Lower leg skin (tissue), 4 donors: ENCODE results near the gene TUBB1. TPM values are rescaled to one million over a fixed set of nuclear protein-coding genes. Genes with fewer than 3 reads are reported as not detected.
"Not testable (repeated sequence)": the region's sequence is repeated elsewhere in the genome, so short reads cannot be mapped to it uniquely, and the experiment has no call there.

Experiments
- DNase-seq, 2 donors: peaks; one replicate each; pipeline ENCODE4 v3.0.0-alpha.2; 2019; ENCODE audit warnings: low spot score in 2 of 2
- H3K4me3 ChIP-seq: fragments of 200-600 bp; sonication (generic); 2 replicates; pipeline ENCODE4 v1.5.1; 2017; ENCODE audit warnings: mild to moderate bottlenecking, low read depth; ENCODE audit not compliant: poor library complexity, severe bottlenecking
- CTCF ChIP-seq, 3 donors: fragments of 450-650 bp; IDR thresholded peaks; one replicate each; pipeline ENCODE4 v1.5.1; 2016; ENCODE audit warnings: antibody characterized with exemption in 3 of 3, mild to moderate bottlenecking in 3 of 3, moderate library complexity in 2 of 3
- POLR2A ChIP-seq, 2 donors: fragments of 450-650 bp; IDR thresholded peaks; one replicate each; pipeline ENCODE4 v1.6.1; 2016 to 2017; ENCODE audit warnings: antibody characterized with exemption in 2 of 2, mild to moderate bottlenecking in 1 of 2, moderate library complexity in 1 of 2
- WGBS, 2 donors: methylation state at CpG; one replicate each; pipeline ENCODE4 v1.1.5; 2018; 5-methylcytosine and 5-hydroxymethylcytosine counted together
- intact Hi-C: fragments of 100-400 bp; cut with DNase I; formaldehyde crosslinking; loops from one replicate; pipeline ENCODE4 v1.15.0; 2023; ENCODE audit warnings: low total_unique reads
- total RNA-seq, 4 donors: library from RNA; depleted of rRNA; stranded (reverse); fragments of >200 nt; gene quantifications; one replicate each; pipeline ENCODE4 v1.1.0, GENCODE V29; 2016

Gene TUBB1
- total RNA-seq, 4 donors from 2014 or later: 0.04 TPM; not detected in 3

- intact Hi-C loops: no loop called here
- no peak for TF ChIP-seq POLR2A (IDR thresholded peaks at IDR 0.05)
- no peak for TF ChIP-seq CTCF (IDR thresholded peaks at IDR 0.05)
- DNase-seq: peak in 1 of 2 donors; percentile 85
- no peak overlapping the region for H3K4me3 ChIP-seq
- WGBS, 2 donors: 42 to 53% methylated on average over 8 of the region's 8 CpGs
These were observed 8.8 kb upstream of the TUBB1 start for GRCh38 chr20:59010321-59010994.

- no peak overlapping the region for H3K4me3 ChIP-seq
- TF ChIP-seq POLR2A (IDR thresholded peaks at IDR 0.05): no peak
- no peak for TF ChIP-seq CTCF (IDR thresholded peaks at IDR 0.05)
- 27 to 36% methylated on average over 17 of the region's 17 CpGs for WGBS, 2 donors
- DNase-seq: peak in 1 of 2 donors; percentile 88
- intact Hi-C loops: no loop called here
These were observed 8.0 kb upstream of the TUBB1 start for GRCh38 chr20:59010995-59011873.

- intact Hi-C loops, DNase-seq, H3K4me3 ChIP-seq: not testable (repeated sequence)
- 88 to 92% methylated on average over 3 of the region's 3 CpGs for WGBS, 2 donors
These were observed 7.4 kb upstream of the TUBB1 start for GRCh38 chr20:59011874-59012157.

- TF ChIP-seq CTCF (IDR thresholded peaks at IDR 0.05) (no peak), POLR2A (IDR thresholded peaks at IDR 0.05) (no peak)
- 89 to 91% methylated on average over 17 of the region's 17 CpGs for WGBS, 2 donors
- no peak overlapping the region for H3K4me3 ChIP-seq
- peak in 1 of 2 donors; percentile 75 for DNase-seq
- intact Hi-C loops: no loop called here
These were observed 5.9 kb upstream of the TUBB1 start for GRCh38 chr20:59013031-59013951.

- no peak for DNase-seq
- intact Hi-C loops: no loop called here
- WGBS, 2 donors: 65 to 71% methylated on average over 13 of the region's 13 CpGs
- no peak overlapping the region for H3K4me3 ChIP-seq
- no peak for TF ChIP-seq POLR2A (IDR thresholded peaks at IDR 0.05)
- no peak for TF ChIP-seq CTCF (IDR thresholded peaks at IDR 0.05)
These were observed 5.1 kb upstream of the TUBB1 start for GRCh38 chr20:59013959-59014608.
